ENCODE data around the gene ADORA2B.
"Not testable (repeated sequence)": the region's sequence is repeated elsewhere in the genome, so short reads cannot be mapped to it uniquely, and the experiment has no call there.

DNA sequence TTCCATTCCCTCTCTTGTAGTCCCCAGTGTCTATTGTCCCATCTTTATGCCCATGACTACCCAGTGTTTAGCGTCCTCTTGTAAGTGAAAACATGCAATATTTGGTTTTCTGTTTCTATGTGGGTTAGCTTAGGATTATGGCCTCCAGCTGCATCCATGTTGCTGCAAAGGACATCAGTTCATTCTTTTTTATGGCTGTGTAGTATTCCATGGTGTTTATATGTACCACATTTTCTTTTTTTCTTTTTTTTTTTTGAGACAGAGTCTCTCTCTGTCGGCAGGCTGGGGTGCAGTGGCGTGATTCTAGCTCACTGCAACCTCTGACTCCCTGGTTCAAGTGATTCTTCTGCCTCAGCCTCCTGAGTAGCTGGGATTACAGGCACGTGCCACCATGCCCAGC lies 45.3 kb upstream of the ADORA2B start:
- not testable (repeated sequence) for TF ChIP-seq CTCF (conservative IDR thresholded peaks at IDR 0.05; ENCODE audit: low read length); EZH2phosphoT487 (IDR thresholded peaks at IDR 0.05; ENCODE audit: borderline replicate concordance, low read depth, low read length)
